ENCODE results near the gene NEUROD2.

NEUROD2 gene

DNA sequence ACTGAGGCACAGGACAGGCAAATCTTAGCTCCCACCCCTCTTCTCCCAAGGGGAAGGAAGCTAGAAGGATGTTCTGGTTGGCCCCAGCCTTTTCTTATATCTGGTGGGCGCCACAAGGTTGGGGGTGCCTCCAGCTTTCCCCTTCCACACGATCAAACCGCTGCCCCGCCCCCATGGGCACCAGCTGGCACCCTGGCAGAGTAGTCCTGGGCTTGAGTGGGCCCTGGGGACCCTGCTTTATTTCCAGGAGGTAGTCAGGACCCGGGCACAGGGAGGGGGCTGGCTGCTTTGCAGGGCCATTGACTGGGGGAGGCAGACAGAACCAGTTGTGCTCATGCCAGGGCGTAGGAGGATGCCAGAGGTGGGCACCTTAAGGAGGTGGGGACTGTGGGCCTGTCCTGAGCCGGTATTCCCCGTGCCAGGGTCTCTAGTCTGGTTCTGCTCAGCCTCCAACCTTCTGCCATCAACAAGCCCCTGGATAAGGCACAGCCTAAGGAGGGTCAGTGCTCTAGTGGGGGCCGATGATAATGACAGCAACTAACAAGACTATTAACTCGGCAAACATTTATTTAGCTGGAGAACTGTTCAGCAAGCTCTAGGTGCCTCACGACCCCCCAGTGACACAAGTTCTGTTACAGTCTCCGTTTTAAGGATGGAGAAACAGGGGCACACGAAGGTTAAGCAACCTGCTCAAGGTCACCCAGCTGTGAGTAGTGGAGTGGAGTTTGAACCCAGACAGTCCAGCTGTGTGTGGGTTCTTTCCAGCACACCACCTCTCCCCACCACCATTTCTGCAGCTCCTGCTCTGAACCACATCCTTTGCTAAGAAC is 11.5 kb upstream of the NEUROD2 start:
- in situ Hi-C loops (cut with MboI; ENCODE audit: low sequenced_read_pairs), result no loop called here
- peaks cover 9% of the 10 kb centered on the region for H3K4me1 ChIP-seq
- H3K9me3 ChIP-seq, result no peaks in the 10 kb centered on the region
- no peak overlapping the region for H3K4me3 ChIP-seq
- H3K36me3 ChIP-seq (replicated peaks), result no peaks in the 10 kb centered on the region
- H3K27me3 ChIP-seq (ENCODE audit: low read depth), result no peaks in the 10 kb centered on the region
- no peak for DNase-seq (ENCODE audit: low spot score in 2 of 2)

DNA sequence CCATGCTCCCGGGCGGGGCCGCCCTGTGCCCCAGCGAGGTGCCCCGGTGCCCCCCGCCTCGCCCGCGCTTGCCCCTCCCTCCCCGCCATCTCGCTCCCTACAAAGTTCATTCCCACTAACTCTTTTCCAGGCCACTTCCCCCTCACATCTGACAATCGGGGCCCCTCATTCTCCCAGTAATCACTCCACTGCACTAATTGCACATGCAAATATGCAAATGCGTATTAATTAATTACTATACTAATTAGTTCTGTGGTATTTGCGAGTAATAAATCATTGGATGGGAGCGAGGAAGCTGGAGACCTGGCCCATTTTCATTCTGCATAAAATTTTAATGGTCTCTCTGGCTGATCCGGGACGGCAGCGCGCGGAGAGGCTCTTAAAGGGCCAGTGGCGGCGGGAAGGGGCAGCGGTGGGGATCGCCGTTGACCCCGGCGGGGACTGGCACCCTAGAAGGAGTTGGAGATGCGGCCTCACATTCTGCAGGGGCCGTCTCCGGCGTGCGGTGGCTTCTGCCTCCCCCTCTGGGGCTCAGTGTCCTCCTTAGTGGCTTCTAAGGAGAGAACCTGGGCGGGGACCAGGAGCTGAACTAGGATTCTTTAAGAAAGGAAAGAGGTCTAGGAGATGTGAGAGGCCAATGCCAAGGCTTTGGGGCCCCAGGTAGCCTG is 10.7 kb upstream of the NEUROD2 start:
- in situ Hi-C loops (cut with MboI; ENCODE audit: low sequenced_read_pairs), result no loop called here
- no peaks in the 10 kb centered on the region for H3K27me3 ChIP-seq (ENCODE audit: low read depth)

DNA sequence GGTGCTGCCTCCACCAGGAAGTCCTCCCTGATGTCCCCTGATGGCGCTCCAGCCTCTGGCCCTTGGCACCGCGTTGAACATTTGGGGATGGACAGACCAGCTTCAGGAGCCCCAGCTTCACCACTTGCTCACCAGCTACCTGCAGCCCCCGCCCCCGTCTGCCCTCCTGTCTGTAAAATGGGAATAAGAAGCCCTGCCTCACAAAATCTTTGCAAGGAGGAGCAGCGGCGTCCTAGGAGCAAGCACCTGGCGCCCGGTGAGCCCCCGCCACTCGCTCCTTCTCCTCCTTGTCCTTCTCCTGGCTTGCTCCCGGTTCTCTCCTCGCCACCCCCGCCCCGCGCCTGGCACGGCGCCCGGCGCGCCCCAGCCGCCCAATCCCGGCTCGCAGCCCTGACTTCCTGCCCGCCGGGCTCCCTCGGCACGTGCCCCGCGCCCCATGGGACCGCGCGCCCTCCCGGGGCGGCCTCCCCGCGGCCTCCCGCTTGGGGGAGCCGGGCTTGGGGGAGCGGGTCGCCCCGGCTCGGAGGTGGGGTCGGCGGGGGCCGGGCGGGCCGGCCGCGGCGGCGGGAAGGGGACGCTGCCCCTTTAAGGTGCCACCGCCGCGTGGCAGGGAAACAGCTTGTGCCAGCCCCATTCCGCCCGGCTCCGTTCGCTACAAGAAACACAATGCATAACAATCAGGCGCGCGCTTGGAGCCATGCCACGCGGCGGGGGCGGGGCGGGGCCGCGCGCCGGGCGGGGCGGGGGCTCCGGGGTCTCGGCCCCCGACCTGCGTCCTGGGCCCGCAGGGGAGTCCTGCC is 9.9 kb upstream of the NEUROD2 start:
- no peaks in the 10 kb centered on the region for H3K27me3 ChIP-seq (ENCODE audit: low read depth)
- no peaks in the 10 kb centered on the region for H3K36me3 ChIP-seq (replicated peaks)
- in situ Hi-C loops (cut with MboI; ENCODE audit: low sequenced_read_pairs), result no loop called here
- peaks cover 9% of the 10 kb centered on the region for H3K4me1 ChIP-seq
- peak overlapping the region; percentile 27 for H3K4me3 ChIP-seq
- DNase-seq (ENCODE audit: low spot score in 2 of 2), result peak; percentile 34 to 77
- no peaks in the 10 kb centered on the region for H3K9me3 ChIP-seq

More for the DNA sequence above, 10.7 kb upstream of the NEUROD2 start:
- H3K9me3 ChIP-seq, result no peaks in the 10 kb centered on the region
- peak; percentile 38 to 54 for DNase-seq (ENCODE audit: low spot score in 2 of 2)
- H3K4me3 ChIP-seq, result peak overlapping the region; percentile 22
- H3K36me3 ChIP-seq (replicated peaks), result no peaks in the 10 kb centered on the region
- H3K4me1 ChIP-seq, result peaks cover 9% of the 10 kb centered on the region

DNA sequence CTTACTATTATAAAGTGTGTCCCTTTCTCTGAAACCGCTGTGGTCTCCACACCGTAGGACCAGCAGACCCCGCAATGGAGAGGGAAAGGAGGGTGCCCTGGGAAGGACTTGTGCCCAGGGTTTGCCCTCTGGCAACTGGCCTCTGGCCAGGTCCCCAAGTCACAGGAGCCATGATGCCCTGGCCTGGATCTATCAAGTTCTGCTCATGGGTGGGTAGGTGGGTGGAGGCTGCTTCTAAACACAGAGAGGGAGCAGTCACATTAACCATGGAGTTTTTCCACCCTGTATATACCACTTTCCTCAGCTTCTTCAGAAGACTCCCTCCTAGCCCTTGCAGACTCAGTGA is 9.4 kb upstream of the NEUROD2 start:
- H3K4me3 ChIP-seq, result peak overlapping the region; percentile 27
- H3K36me3 ChIP-seq (replicated peaks), result no peaks in the 10 kb centered on the region
- H3K27me3 ChIP-seq (ENCODE audit: low read depth), result no peaks in the 10 kb centered on the region
- peaks cover 8% of the 10 kb centered on the region for H3K4me1 ChIP-seq
- in situ Hi-C loops (cut with MboI; ENCODE audit: low sequenced_read_pairs), result no loop called here
- DNase-seq (ENCODE audit: low spot score in 2 of 2), result no peak
- no peaks in the 10 kb centered on the region for H3K9me3 ChIP-seq

DNA sequence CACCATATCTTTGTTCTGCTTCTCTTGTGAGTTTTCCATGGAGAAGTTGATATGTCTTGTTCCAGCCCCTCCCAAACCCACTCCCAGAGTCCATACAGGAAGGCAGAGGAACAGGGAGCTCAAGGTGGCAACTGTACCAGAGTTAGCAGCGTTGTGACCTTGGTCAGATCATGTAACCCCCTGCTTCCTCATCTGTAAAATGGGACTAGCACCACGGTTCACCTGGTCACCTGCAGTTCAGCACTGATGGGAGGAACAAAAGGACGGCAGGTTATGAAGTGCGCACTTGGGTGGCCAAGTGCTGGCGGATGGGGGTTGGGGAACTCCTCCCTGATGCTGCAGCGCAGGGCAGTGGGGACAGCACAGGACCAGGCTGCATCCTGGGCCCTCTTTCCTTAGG is 7.7 kb upstream of the NEUROD2 start:
- Histone ChIP-seq H3K36me3 (replicated peaks) (no peaks in the 10 kb centered on the region), H3K4me3 (no peak overlapping the region), H3K27me3 (ENCODE audit: low read depth) (no peaks in the 10 kb centered on the region), H3K4me1 (peaks cover 7% of the 10 kb centered on the region), H3K9me3 (no peaks in the 10 kb centered on the region)
- no peak for DNase-seq (ENCODE audit: low spot score in 2 of 2)
- in situ Hi-C loops (cut with MboI; ENCODE audit: low sequenced_read_pairs), result no loop called here

DNA sequence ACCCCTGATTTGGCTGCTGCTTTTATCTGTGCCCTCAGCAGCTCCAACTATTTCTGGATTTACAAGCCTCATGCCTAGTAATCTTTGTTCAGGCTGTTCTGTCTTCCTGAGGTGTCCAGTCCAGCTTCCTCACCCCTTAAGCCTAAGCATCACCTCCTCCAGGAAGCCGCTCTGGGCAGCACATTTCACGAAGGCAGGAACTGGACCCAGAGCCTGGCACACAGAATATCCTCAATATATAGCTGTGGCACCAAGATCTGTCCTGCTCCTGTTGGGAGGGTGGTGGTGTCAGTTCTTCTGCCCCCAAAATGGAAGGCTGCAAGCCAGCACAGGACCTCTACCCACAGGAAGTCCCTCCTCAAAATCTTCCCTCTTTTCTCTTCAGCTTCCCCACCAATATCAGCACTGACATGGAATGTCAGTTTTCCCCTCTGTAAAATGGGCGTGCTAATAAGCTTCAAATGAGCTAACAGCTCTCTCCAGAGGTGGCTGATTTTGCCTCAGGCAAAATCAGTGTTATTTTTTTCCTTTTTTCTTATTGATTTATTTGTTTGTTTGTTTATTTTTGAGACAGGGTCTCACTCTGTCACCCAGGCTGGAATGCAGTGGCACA is 6.9 kb upstream of the NEUROD2 start:
- in situ Hi-C loops (cut with MboI; ENCODE audit: low sequenced_read_pairs), result no loop called here
- H3K4me3 ChIP-seq, result no peak overlapping the region
- H3K9me3 ChIP-seq, result no peaks in the 10 kb centered on the region
- no peak for DNase-seq (ENCODE audit: low spot score in 2 of 2)
- peaks cover 7% of the 10 kb centered on the region for H3K4me1 ChIP-seq
- H3K36me3 ChIP-seq (replicated peaks), result no peaks in the 10 kb centered on the region
- no peaks in the 10 kb centered on the region for H3K27me3 ChIP-seq (ENCODE audit: low read depth)

DNA sequence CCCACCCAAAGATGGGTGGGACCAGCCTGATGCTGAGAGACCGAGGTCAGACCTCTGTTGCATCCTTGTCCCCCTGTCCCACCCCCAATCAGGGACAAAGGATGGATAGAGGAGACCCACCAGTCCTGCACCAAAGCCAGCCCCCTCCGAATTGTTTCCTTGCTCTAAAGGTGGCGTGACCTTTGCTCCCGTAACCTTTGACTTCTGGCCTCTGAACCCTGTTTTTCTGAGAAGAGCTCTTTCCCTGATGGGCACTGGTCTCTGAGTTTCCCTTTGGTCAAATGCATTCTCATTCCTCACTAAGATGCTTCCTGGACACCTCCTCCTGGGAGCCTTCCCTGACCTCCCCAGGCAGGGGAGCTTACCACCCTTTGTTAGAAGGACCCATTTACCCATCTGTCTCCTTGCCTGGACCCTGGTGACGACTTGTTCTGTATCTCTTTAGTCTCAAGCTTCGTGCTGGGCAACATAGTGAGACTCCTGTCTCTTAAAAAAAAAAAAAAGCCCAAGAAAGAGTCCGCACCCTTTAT is 5.3 kb upstream of the NEUROD2 start:
- DNase-seq (ENCODE audit: low spot score in 2 of 2), result no peak
- no peaks in the 10 kb centered on the region for H3K9me3 ChIP-seq
- H3K4me1 ChIP-seq, result 0 out of 2 replicates have a peak, but pooled peaks cover 2% of the 10 kb centered on the region
- peaks cover 15% of the 10 kb centered on the region for H3K27me3 ChIP-seq (ENCODE audit: low read depth)
- in situ Hi-C loops (cut with MboI; ENCODE audit: low sequenced_read_pairs), result no loop called here
- no peak overlapping the region for H3K4me3 ChIP-seq
- no peaks in the 10 kb centered on the region for H3K36me3 ChIP-seq (replicated peaks)

DNA sequence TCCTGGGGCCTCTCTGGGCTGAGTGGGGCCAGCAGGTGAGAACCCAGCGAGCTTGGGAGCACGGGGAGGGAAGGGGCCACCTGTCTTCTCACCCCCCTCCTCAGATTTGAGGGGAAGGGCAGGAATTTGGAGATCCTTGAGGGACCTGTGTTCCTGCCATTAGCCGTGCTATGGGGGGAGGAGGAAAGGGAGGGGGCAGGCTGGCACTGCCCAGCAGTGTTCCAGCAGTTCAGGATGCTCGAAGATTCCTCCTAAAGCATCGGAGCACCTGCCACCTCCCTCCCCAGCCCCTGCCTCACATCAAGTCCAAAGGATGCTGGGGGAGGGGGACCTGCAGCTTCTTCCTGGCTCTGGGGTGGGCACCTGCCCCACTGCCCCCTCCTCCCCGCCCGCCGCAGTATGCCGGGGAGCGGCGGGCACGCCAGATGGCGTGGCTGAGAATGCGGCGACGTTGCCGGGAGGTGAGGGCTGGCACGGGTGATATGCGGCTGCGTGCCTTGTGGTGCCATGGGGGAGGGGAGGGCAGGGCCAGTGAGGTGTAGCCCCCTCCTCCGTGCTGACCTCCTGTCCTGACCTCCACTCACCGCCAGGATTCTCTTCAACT is 4.7 kb upstream of the NEUROD2 start:
- DNase-seq (ENCODE audit: low spot score in 2 of 2), result no peak
- Histone ChIP-seq H3K27me3 (ENCODE audit: low read depth) (peaks cover 21% of the 10 kb centered on the region), H3K4me3 (no peak overlapping the region), H3K36me3 (replicated peaks) (no peaks in the 10 kb centered on the region), H3K4me1 (0 out of 2 replicates have a peak, but pooled peaks cover under 1% of the 10 kb centered on the region), H3K9me3 (no peaks in the 10 kb centered on the region)
- in situ Hi-C loops (cut with MboI; ENCODE audit: low sequenced_read_pairs), result no loop called here

DNA sequence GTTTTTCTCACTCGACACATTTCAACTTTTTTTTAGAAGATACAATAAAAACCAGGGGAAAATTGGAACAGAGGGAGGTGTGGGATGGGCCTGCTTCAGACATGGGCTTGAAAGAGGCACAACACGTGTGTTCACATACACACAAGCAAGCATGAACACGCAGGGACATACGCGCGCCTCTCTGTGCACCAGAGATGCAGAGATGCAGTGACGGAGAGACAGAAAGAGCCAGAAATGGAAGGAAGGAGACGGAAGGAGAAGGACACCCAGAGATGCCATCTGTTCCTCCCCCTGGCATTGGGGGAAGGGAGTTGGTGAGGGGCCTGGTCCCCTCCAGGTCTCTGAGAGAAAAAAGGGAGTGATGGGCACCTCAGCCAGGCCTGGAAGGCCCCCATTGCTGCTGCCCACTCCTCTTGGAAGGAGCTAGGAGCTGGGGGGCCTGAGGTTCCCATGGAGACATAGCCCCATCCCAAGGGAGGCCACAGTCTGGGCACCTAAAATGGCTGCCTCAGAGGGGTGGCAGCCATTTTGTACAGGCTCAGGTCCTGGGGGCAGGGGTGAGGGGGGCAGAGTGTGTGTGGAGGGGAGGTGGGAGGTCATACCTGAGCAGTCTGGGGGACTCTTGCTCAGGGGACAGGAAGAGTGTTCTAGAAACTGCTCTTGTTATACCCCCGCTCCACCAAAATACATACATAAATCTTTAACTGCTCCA is 3.8 kb upstream of the NEUROD2 start:
- DNase-seq (ENCODE audit: low spot score in 2 of 2), result no peak
- in situ Hi-C loops (cut with MboI; ENCODE audit: low sequenced_read_pairs), result no loop called here
- Histone ChIP-seq H3K27me3 (ENCODE audit: low read depth) (peaks cover 29% of the 10 kb centered on the region), H3K36me3 (replicated peaks) (no peaks in the 10 kb centered on the region), H3K4me3 (no peak overlapping the region), H3K4me1 (no peaks in the 10 kb centered on the region), H3K9me3 (no peaks in the 10 kb centered on the region)

DNA sequence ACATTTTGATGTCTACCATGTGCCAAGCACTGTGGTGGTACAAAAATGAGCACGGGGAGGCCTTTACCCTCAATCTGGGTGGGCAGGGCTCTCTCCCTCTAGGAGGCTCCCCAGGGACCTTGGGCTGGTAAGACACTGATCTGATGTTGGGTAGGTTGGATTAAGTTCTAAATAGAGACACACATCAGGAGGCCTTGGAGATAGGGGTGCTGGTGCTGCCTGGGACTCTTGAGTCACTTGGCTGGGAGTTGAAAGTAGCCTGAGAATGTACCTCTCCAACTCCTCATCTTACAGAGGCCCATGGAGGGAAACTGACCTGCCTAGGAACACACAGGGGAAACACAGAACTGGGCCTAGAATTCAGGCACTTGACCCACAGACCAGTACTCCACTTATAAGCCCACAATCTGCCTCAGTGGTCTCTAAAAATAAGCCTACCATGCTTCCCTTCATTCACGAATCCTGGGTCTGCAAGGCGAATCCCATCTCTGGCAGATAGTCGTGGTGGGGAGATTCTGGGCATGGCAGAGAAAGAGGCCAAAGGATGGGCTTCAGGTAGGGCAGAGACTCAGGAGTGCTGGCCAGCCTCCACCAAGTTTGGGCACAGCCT is 1.8 kb upstream of the NEUROD2 start:
- Histone ChIP-seq H3K4me3 (no peak overlapping the region), H3K27me3 (ENCODE audit: low read depth) (peaks cover 50% of the 10 kb centered on the region)
- in situ Hi-C loops (cut with MboI; ENCODE audit: low sequenced_read_pairs), result no loop called here

DNA sequence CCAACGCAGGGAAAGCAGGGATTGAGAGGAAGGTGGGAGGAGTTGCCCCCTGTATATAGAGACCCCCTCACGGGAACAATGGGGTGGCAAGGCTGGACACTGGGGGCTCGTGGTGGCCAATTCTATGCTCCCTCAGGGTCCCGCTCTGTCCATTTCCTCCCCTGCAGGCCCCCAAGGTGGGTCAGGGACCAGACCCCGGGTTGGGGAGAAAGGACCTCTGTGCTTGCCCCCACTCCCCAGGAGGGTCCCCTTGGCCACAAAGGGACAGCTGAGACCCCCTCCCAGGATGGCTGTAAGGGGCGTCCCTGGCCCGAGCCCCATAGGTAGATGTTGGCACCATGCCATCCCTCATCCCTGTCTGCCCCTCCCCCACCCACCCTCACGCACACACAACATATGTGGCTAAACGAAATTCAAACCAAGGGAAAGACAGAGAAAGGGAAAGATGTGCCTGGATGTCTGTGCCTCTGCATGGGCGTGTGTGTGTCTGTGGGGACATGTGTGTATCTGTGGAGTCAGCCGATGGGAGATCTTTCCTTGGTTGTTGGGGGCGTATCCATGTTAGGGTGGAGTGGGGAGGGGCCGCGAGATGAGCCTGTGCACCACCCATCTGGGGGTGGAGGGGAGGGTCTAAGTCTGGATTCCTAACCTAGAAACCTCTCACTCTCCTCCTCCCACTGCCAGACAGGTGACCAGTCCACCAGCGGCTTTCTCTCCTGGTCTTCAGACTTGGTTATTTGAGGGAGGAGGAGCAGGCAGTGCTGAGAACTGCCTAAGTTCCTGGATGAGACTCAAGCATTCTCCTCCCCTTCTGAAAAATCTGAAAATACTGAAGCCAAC is 642 bp upstream of the NEUROD2 start:
- no peak for DNase-seq (ENCODE audit: low spot score in 2 of 2)
- in situ Hi-C loops (cut with MboI; ENCODE audit: low sequenced_read_pairs), result no loop called here
- Histone ChIP-seq H3K36me3 (replicated peaks) (no peaks in the 10 kb centered on the region), H3K27me3 (ENCODE audit: low read depth) (peaks cover 61% of the 10 kb centered on the region), H3K9me3 (no peaks in the 10 kb centered on the region), H3K4me1 (no peaks in the 10 kb centered on the region), H3K4me3 (no peak overlapping the region)

More for the DNA sequence above, 1.8 kb upstream of the NEUROD2 start:
- Histone ChIP-seq H3K36me3 (replicated peaks) (no peaks in the 10 kb centered on the region), H3K9me3 (no peaks in the 10 kb centered on the region), H3K4me1 (no peaks in the 10 kb centered on the region)
- no peak for DNase-seq (ENCODE audit: low spot score in 2 of 2)
